HepG2 (cell line): Measurements from ENCODE around the gene IL27RA. TPM values are rescaled to one million over a fixed set of nuclear protein-coding genes. Genes with fewer than 3 reads are reported as not detected.

ENCODE experiments used
- BRD4 ChIP-seq: sonication (generic); formaldehyde crosslinking; IDR thresholded peaks from 2 replicates; pipeline ENCODE4 v1.4.0; 2020; ENCODE audit warnings: missing genetic modification reagents
- EZH2 ChIP-seq: conservative IDR thresholded peaks from 2 replicates; pipeline ENCODE4 v1.6.1; 2012; ENCODE audit warnings: mild to moderate bottlenecking, low read depth, low read length, moderate library complexity
- GTF2F1 ChIP-seq: fragments of 150-350 bp; IDR thresholded peaks from 2 replicates; pipeline ENCODE4 v1.6.1; 2014; ENCODE audit warnings: low read length
- HMG20B ChIP-seq: conservative IDR thresholded peaks from 2 replicates; pipeline ENCODE4 v1.6.1; 2016; ENCODE audit warnings: missing genetic modification reagents, missing compliant biosample characterization
- KMT2B ChIP-seq: IDR thresholded peaks from 2 replicates; pipeline ENCODE4 v1.6.1; 2016; ENCODE audit warnings: missing genetic modification reagents, missing compliant biosample characterization
- MIXL1 ChIP-seq: IDR thresholded peaks from 2 replicates; pipeline ENCODE4 v1.6.1; 2016
- MTERF4 ChIP-seq: sonication (generic); formaldehyde crosslinking; IDR thresholded peaks from 2 replicates; pipeline ENCODE4 v1.8.0; 2023; ENCODE audit warnings: mild to moderate bottlenecking, missing genetic modification reagents
- PAX8 ChIP-seq: sonication (generic); formaldehyde crosslinking; IDR thresholded peaks from 2 replicates; pipeline ENCODE4 v1.8.0; 2022; ENCODE audit warnings: mild to moderate bottlenecking, missing genetic modification reagents, borderline replicate concordance
- POGK ChIP-seq: sonication (generic); formaldehyde crosslinking; conservative IDR thresholded peaks from 2 replicates; pipeline ENCODE4 v1.8.0; 2022; ENCODE audit warnings: mild to moderate bottlenecking, moderate library complexity, missing genetic modification reagents
- RBAK ChIP-seq: sonication (generic); formaldehyde crosslinking; IDR thresholded peaks from 2 replicates; pipeline ENCODE4 v1.5.1; 2020; ENCODE audit warnings: mild to moderate bottlenecking, missing genetic modification reagents
- RELA ChIP-seq: sonication (generic); formaldehyde crosslinking; IDR thresholded peaks from 2 replicates; pipeline ENCODE4 v1.4.0; 2020; ENCODE audit warnings: missing genetic modification reagents
- RNF219 ChIP-seq: sonication (generic); formaldehyde crosslinking; IDR thresholded peaks from 2 replicates; pipeline ENCODE4 v1.5.0; 2020; ENCODE audit warnings: mild to moderate bottlenecking, missing genetic modification reagents
- TFE3 ChIP-seq: IDR thresholded peaks from 2 replicates; pipeline ENCODE4 v1.6.1; 2016
- YY1 ChIP-seq: IDR thresholded peaks from 2 replicates; pipeline ENCODE4 v1.6.1; 2011; ENCODE audit warnings: low read length, low read depth, moderate library complexity, mild to moderate bottlenecking; ENCODE audit not compliant: insufficient read depth, insufficient replicate concordance
- ZFP82 ChIP-seq: sonication (generic); formaldehyde crosslinking; IDR thresholded peaks from 2 replicates; pipeline ENCODE4 v1.5.1; 2020; ENCODE audit warnings: mild to moderate bottlenecking, missing genetic modification reagents, borderline replicate concordance
- ZMAT3 ChIP-seq: sonication (generic); formaldehyde crosslinking; conservative IDR thresholded peaks from 2 replicates; pipeline ENCODE4 v1.7.0; 2021; ENCODE audit warnings: missing genetic modification reagents
- ZMAT5 ChIP-seq: sonication (generic); formaldehyde crosslinking; IDR thresholded peaks from 2 replicates; pipeline ENCODE4 v1.5.0; 2020; ENCODE audit warnings: mild to moderate bottlenecking, low read depth, missing genetic modification reagents, borderline replicate concordance
- ZNF224 ChIP-seq: sonication (generic); formaldehyde crosslinking; IDR thresholded peaks from 2 replicates; pipeline ENCODE4 v1.5.0; 2020; ENCODE audit warnings: mild to moderate bottlenecking, missing genetic modification reagents
- ZNF335 ChIP-seq: sonication (generic); formaldehyde crosslinking; IDR thresholded peaks from 2 replicates; pipeline ENCODE4 v1.4.0; 2020; ENCODE audit warnings: missing genetic modification reagents
- ZNF44 ChIP-seq: sonication (generic); formaldehyde crosslinking; IDR thresholded peaks from 2 replicates; pipeline ENCODE4 v1.5.1; 2020; ENCODE audit warnings: mild to moderate bottlenecking, missing genetic modification reagents
- ZNF530 ChIP-seq: sonication (generic); formaldehyde crosslinking; IDR thresholded peaks from 2 replicates; pipeline ENCODE4 v1.5.0; 2020; ENCODE audit warnings: low read depth, mild to moderate bottlenecking, missing genetic modification reagents
- ZNF569 ChIP-seq: sonication (generic); formaldehyde crosslinking; IDR thresholded peaks from 2 replicates; pipeline ENCODE4 v1.5.0; 2020; ENCODE audit warnings: mild to moderate bottlenecking, missing genetic modification reagents, moderate library complexity, borderline replicate concordance
- ZNF746 ChIP-seq: sonication (generic); formaldehyde crosslinking; IDR thresholded peaks from 2 replicates; pipeline ENCODE4 v1.8.0; 2022; ENCODE audit warnings: mild to moderate bottlenecking, missing genetic modification reagents
- ZSCAN21 ChIP-seq: sonication (generic); formaldehyde crosslinking; IDR thresholded peaks from 2 replicates; pipeline ENCODE4 v1.8.0; 2022; ENCODE audit warnings: mild to moderate bottlenecking, missing genetic modification reagents, moderate library complexity, borderline replicate concordance
- polyA plus RNA-seq, 8 experiments: library from polyadenylated mRNA; depleted of rRNA in 3 of 8; stranded (reverse) in 7 of 8; unstranded in 1 of 8; fragments of >200 nt; fragmentation: Illumina TruSeq in 4 of 8; extraction: Trizol in 4 of 8; gene quantifications; 2 replicates each; pipeline versions ENCODE4 v1.2.1 to v1.2.3, GENCODE V29; 2011 to 2016; ENCODE audit warnings: low read depth in 4 of 8, missing spikeins in 1 of 8, mixed read lengths in 1 of 8; ENCODE audit not compliant: insufficient read depth in 1 of 8
- total RNA-seq, 5 experiments: library from RNA; depleted of rRNA; stranded (reverse); fragments of >200 nt; fragmentation: Illumina TruSeq; extraction: Trizol; gene quantifications; 2 replicates each; pipeline ENCODE4 v1.2.3, GENCODE V29; 2016; ENCODE audit warnings: low read depth in 1 of 5

IL27RA gene
- total and polyA plus RNA-seq, 2 of the 13 experiments (the other 11 are each of a cell fraction or from before 2014, with no cell fraction given), result 3.5 to 8.1 TPM

- TF ChIP-seq EZH2 (no peak), ZMAT3 (CRISPR knock-in tag) (no peak; the same call in none of the 2 replicates), RBAK (CRISPR knock-in tag) (no peak), HMG20B (CRISPR knock-in tag) (no peak), YY1 (no peak), MIXL1 (no peak), RNF219 (CRISPR knock-in tag) (no peak), ZFP82 (CRISPR knock-in tag) (no peak; the same call in 1 of the 2 replicates), ZNF335 (CRISPR knock-in tag) (no peak), ZNF746 (no peak), ZNF569 (CRISPR knock-in tag) (no peak), MTERF4 (CRISPR knock-in tag) (no peak), TFE3 (CRISPR knock-in tag) (0 out of 2 replicates have a peak, but pooled peaks have one; percentile 30), ZMAT5 (no peak), BRD4 (CRISPR knock-in tag) (no peak; the same call in 1 of the 2 replicates), RELA (CRISPR knock-in tag) (no peak), ZNF44 (CRISPR knock-in tag) (0 out of 2 replicates have a peak, but pooled peaks have one; percentile 40), ZNF224 (CRISPR knock-in tag) (no peak; the same call in 1 of the 2 replicates), POGK (CRISPR knock-in tag) (peak; percentile 74), ZNF530 (CRISPR knock-in tag) (no peak), KMT2B (CRISPR knock-in tag) (no peak), GTF2F1 (no peak), PAX8 (CRISPR knock-in tag) (no peak), ZSCAN21 (CRISPR knock-in tag) (no peak; the same call in 1 of the 2 replicates)
Observed at GRCh38 chr19:14031719-14032480, at the start of gene IL27RA (continued).
